DND-41 (cell line): Measurements from ENCODE around the gene PRKCA.

Experiments
- ATAC-seq: fragments of 200-7000 bp; cut with Tn5 transposase; 3 replicates; pipeline ENCODE4 v1.9.1; 2021; ENCODE audit warnings: low read depth; ENCODE audit not compliant: insufficient read depth
- DNase-seq: peaks from one replicate; pipeline ENCODE4 v3.0.0-alpha.2; 2020
- H2AFZ ChIP-seq: 2 replicates; pipeline ENCODE4 v1.6.0; 2012; ENCODE audit warnings: low read depth, low read length
- H3K27ac ChIP-seq: 2 replicates; pipeline ENCODE4 v1.5.1; 2012; ENCODE audit warnings: low read length, inconsistent platforms
- H3K27me3 ChIP-seq: fragments of 200-600 bp; sonication (generic); 2 replicates; pipeline ENCODE4 v1.6.0; 2012; ENCODE audit warnings: low read length, mild to moderate bottlenecking, inconsistent platforms; ENCODE audit not compliant: insufficient read depth, poor library complexity
- H3K36me3 ChIP-seq: 2 replicates; pipeline ENCODE4 v1.5.1; 2012; ENCODE audit warnings: low read length, inconsistent platforms; ENCODE audit not compliant: insufficient read depth
- H3K4me1 ChIP-seq: 2 replicates; pipeline ENCODE4 v1.5.1; 2012; ENCODE audit warnings: mild to moderate bottlenecking, low read length; ENCODE audit not compliant: insufficient read depth
- H3K4me2 ChIP-seq: 2 replicates; pipeline ENCODE4 v1.6.0; 2012; ENCODE audit warnings: mild to moderate bottlenecking, moderate library complexity, low read length, inconsistent platforms; ENCODE audit not compliant: insufficient read depth
- H3K4me3 ChIP-seq, 2 experiments: fragments of 200-600 bp in 1 of 2; shearing (Covaris generic) in 1 of 2; 2 replicates each; pipeline ENCODE4 v1.5.1; 2012 to 2016; ENCODE audit warnings: inconsistent platforms in 2 of 2, low read length in 2 of 2, mild to moderate bottlenecking in 2 of 2, low read depth in 1 of 2, moderate library complexity in 1 of 2
- H3K79me2 ChIP-seq: 2 replicates; pipeline ENCODE4 v1.6.0; 2012; ENCODE audit warnings: low read length, inconsistent platforms; ENCODE audit not compliant: insufficient read depth
- H3K9ac ChIP-seq: 2 replicates; pipeline ENCODE4 v1.6.0; 2012; ENCODE audit warnings: low read depth, mild to moderate bottlenecking, inconsistent platforms, low read length, moderate library complexity
- H3K9me3 ChIP-seq: 2 replicates; pipeline ENCODE4 v1.5.1; 2012; ENCODE audit warnings: low read length, moderate library complexity, mild to moderate bottlenecking, inconsistent platforms; ENCODE audit not compliant: insufficient read depth, severe bottlenecking
- H4K20me1 ChIP-seq: 2 replicates; pipeline ENCODE4 v1.6.0; 2012; ENCODE audit warnings: low read length; ENCODE audit not compliant: insufficient read depth
- CTCF ChIP-seq: IDR thresholded peaks from 2 replicates; pipeline ENCODE4 v1.5.1; 2012; ENCODE audit warnings: borderline replicate concordance, low read length, moderate library complexity, mild to moderate bottlenecking; ENCODE audit not compliant: poor library complexity, severe bottlenecking; ENCODE audit errors: extremely low read depth
- EZH2 ChIP-seq: IDR thresholded peaks from 3 replicates; pipeline ENCODE4 v1.6.1; 2012; ENCODE audit warnings: borderline replicate concordance, low read depth, mild to moderate bottlenecking, moderate library complexity, low read length, inconsistent platforms; ENCODE audit not compliant: severe bottlenecking

Gene PRKCA

GRCh38 chr17:66387392-66387981, 85.1 kb downstream of the PRKCA start:
- H3K79me2 ChIP-seq = peaks cover 69% of the 10 kb centered on the region
- TF ChIP-seq CTCF = no peak
- TF ChIP-seq EZH2 = no peak
- no peak overlapping the region for H3K27ac ChIP-seq

GRCh38 chr17:66392783-66393437, 90.5 kb downstream of the PRKCA start:
- H4K20me1 ChIP-seq = peaks cover 5% of the 10 kb centered on the region; the same call in 1 of the 2 replicates
- H3K4me2 ChIP-seq = no peak overlapping the region

More at GRCh38 chr17:66387392-66387981, 85.1 kb downstream of the PRKCA start:
- no peak overlapping the region for H3K9ac ChIP-seq
- no peak overlapping the region for H3K4me3 ChIP-seq
- no peaks in the 10 kb centered on the region for H3K27me3 ChIP-seq
- H3K9me3 ChIP-seq = no peaks in the 10 kb centered on the region
- DNase-seq (no peak), ATAC-seq (no peak)
- peaks cover 22% of the 10 kb centered on the region for H3K4me1 ChIP-seq
- H3K36me3 ChIP-seq = peaks cover 18% of the 10 kb centered on the region; the same call in 1 of the 2 replicates
- no peak overlapping the region for H2AFZ ChIP-seq
- H3K4me2 ChIP-seq = no peak overlapping the region
- peaks cover 2% of the 10 kb centered on the region; the same call in 1 of the 2 replicates for H4K20me1 ChIP-seq

GRCh38 chr17:66395961-66396360, 93.5 kb downstream of the PRKCA start:
- no peak overlapping the region for H3K9ac ChIP-seq
- no peaks in the 10 kb centered on the region for H3K9me3 ChIP-seq
- no peak overlapping the region for H2AFZ ChIP-seq
- H4K20me1 ChIP-seq = 0 out of 2 replicates have a peak, but pooled peaks cover 5% of the 10 kb centered on the region
- H3K79me2 ChIP-seq = peaks cover 71% of the 10 kb centered on the region
- H3K4me1 ChIP-seq = peaks cover 84% of the 10 kb centered on the region
- H3K36me3 ChIP-seq = peaks cover 7% of the 10 kb centered on the region; the same call in 1 of the 2 replicates
- no peak overlapping the region for H3K4me2 ChIP-seq
- no peaks in the 10 kb centered on the region for H3K27me3 ChIP-seq
- no peak for ATAC-seq
- H3K27ac ChIP-seq = peak overlapping the region; percentile 58
- H3K4me3 ChIP-seq = no peak overlapping the region
- TF ChIP-seq CTCF = no peak
- DNase-seq = no peak

More at GRCh38 chr17:66392783-66393437, 90.5 kb downstream of the PRKCA start:
- DNase-seq (no peak), ATAC-seq (no peak)
- Histone ChIP-seq H3K27ac (peak overlapping the region; percentile 53), H3K9ac (no peak overlapping the region), H3K79me2 (peaks cover 67% of the 10 kb centered on the region), H3K36me3 (peaks cover 25% of the 10 kb centered on the region; the same call in 1 of the 2 replicates), H3K4me3 (no peak overlapping the region), H3K4me1 (peaks cover 64% of the 10 kb centered on the region), H3K9me3 (no peaks in the 10 kb centered on the region), H2AFZ (no peak overlapping the region), H3K27me3 (no peaks in the 10 kb centered on the region)
- TF ChIP-seq CTCF (no peak), EZH2 (no peak)
